Gastrocnemius medialis (tissue), 4 donors: Measurements from ENCODE around the gene KRT86.

ENCODE experiments used
- POLR2A ChIP-seq, 2 donors: fragments of 450-650 bp; IDR thresholded peaks; one replicate each; pipeline ENCODE4 v1.6.1; 2017; ENCODE audit warnings: antibody characterized with exemption in 2 of 2, mild to moderate bottlenecking in 2 of 2, moderate library complexity in 2 of 2
- TF ChIP-seq, protein P1 (sequence below), 5 experiments: fragments of 450-650 bp in 3 of 5; fragments of 200-600 bp in 2 of 5; sonication (generic) in 2 of 5; IDR thresholded peaks in 4 of 5; conservative IDR thresholded peaks in 1 of 5; 1 replicate in 4 of 5; 2 replicates in 1 of 5; pipeline ENCODE4 v1.5.1; 2016 to 2019; ENCODE audit warnings: antibody characterized with exemption in 5 of 5, mild to moderate bottlenecking in 3 of 5, moderate library complexity in 3 of 5

- TF ChIP-seq, protein P1, sequence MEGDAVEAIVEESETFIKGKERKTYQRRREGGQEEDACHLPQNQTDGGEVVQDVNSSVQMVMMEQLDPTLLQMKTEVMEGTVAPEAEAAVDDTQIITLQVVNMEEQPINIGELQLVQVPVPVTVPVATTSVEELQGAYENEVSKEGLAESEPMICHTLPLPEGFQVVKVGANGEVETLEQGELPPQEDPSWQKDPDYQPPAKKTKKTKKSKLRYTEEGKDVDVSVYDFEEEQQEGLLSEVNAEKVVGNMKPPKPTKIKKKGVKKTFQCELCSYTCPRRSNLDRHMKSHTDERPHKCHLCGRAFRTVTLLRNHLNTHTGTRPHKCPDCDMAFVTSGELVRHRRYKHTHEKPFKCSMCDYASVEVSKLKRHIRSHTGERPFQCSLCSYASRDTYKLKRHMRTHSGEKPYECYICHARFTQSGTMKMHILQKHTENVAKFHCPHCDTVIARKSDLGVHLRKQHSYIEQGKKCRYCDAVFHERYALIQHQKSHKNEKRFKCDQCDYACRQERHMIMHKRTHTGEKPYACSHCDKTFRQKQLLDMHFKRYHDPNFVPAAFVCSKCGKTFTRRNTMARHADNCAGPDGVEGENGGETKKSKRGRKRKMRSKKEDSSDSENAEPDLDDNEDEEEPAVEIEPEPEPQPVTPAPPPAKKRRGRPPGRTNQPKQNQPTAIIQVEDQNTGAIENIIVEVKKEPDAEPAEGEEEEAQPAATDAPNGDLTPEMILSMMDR (IDR thresholded peaks at IDR 0.05 in 4 of 5, conservative IDR thresholded peaks at IDR 0.05 in 1 of 5) = no peak
- no peak for TF ChIP-seq POLR2A (IDR thresholded peaks at IDR 0.05)
These were observed 31.8 kb upstream of the KRT86 start for GRCh38 chr12:52242442-52243258.
